A549 treated with GW870086 at 1 μM for 4 hours (cell line): Measurements from ENCODE around the gene ANKRD52. TPM values are rescaled to one million over a fixed set of nuclear protein-coding genes. Genes with fewer than 3 reads are reported as not detected.

Experiments
- total RNA-seq: library from RNA; stranded (reverse); fragments of 200-300 nt; extraction: Qiagen RNA extraction; gene quantifications from 5 replicates; pipeline ENCODE4 v1.2.3, GENCODE V29; 2022; ENCODE audit warnings: low read depth

ANKRD52 gene
- total RNA-seq: 37.2 to 45.2 TPM (median 43.7 TPM) in 5 replicates

DNA sequence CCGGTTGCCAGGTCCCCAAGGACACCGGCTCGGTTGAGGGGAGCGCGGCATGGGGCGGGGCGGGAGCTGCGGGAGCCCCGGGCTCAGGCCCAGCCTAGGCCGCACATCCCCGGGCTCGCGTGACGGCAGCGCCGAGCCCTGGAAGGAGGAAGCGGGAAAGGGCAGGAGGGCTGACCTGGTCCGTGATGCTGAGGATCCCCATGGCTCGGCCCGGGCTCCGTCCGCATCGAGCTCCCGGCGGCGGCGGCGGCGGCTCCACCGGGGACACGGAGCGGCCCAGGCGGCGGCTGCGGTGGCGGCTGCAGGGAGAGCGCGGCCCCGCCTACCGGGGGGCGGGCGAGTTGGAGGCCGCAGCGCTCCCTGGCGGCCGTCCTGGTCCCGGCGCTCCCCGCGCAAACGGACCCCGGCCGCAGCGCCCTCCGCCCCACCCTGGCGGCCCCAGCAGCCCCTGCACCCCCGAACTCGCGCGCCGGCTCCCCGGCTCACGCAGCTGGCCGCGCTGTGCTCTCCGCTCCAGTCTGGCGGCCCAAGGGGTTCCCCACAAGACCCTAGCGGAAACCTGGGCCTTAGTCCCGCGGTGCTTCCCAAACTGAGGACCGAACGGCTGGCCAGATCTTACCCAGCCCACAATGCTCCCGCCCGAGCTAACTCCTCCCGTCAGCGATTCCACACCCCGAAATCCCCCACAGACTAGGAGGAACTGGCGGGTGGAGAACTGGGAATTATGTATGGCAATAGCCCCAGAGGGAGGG is at the start of gene ANKRD52:
TSS of gene ANKRD52 (minus strand) at position 317 of the 752 bp plus-strand sequence. CDS start at position 202, 115 bp downstream.

GRCh38 chr12:56299853-56300643 is 41.9 kb upstream of the ANKRD52 start, which contains the start of gene CS:
CS (minus strand) TSS chr12:56300330; CDS start chr12:56300201, 129 bp downstream.

DNA sequence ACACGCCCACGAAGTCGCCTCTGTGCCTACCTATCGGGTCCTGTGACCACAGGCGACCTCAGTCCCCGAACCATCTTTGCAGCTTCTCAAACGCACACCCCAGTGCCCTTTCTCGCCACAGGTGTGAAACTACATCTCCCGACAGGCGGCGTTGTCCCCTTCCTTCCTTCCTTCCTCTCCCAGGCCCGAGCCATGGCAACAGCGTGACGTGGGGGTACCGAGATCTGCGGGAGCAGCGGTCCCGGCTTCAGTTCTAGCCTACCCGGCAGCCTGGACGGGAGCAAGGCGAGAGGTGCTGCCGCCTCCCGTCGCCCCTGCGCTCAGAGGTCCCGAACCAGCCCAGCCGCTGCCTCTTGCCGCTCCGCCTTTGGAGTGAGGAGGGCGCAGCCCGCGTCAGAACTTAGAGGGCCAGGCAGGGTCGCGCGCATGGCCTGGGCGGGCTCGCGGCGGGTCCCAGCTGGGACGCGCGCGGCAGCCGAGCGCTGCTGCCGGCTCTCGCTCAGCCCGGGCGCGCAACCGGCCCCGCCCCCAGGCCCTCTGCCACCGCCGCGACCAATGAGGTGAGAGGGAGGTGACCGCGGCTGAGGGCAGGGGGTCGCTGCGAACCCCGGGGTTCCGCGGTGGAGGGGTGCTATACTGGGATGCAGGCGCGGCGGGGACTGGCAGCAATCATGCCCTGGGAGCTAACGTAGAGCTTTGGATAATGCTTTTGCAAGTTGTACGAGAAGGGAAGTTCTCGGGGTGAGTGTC is 8.7 kb upstream of the ANKRD52 start, which contains the start of gene COQ10A:
TSS of gene COQ10A (plus strand) at position 250 of the 750 bp plus-strand sequence. CDS start at position 427, 177 bp downstream.

GRCh38 chr12:56229916-56230431 is 28.2 kb downstream of the ANKRD52 start, which contains the start of gene SLC39A5:
SLC39A5 (plus strand) TSS chr12:56230051; CDS start chr12:56231275, 1,224 bp downstream.

DNA sequence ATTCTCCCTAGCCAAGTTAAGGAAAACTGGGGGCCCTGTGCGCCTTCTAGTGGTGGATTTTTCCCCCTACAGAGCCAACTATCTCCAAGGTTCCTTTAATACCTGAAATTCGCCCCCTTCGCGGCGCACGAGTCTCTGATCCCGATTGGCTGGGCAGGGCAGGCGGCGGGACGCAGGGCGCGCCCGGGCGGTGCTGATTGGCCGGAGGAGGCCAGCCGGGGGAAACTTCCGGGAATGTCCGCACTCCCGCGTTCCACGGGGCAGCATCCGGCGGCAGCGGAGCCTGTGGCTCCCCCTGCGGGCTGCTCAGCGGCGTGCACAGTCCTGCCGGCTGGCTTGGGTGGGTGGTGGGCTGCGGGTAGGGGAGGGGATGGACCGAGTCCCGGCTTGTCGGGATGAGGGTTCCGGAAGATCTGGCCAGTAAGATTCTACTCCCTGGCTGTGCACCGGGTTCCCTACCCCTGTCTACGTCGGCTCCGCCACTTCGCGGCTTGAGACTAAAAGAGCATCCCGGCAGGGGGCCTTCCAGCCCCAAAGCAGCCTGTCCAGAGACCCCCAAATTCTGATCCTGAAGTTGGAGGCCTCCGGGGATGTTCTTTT is 34.0 kb downstream of the ANKRD52 start, which contains the start of gene NABP2:
TSS of gene NABP2 (plus strand) at position 241 of the 600 bp plus-strand sequence. CDS start 515 bp downstream, outside the sequence.

DNA sequence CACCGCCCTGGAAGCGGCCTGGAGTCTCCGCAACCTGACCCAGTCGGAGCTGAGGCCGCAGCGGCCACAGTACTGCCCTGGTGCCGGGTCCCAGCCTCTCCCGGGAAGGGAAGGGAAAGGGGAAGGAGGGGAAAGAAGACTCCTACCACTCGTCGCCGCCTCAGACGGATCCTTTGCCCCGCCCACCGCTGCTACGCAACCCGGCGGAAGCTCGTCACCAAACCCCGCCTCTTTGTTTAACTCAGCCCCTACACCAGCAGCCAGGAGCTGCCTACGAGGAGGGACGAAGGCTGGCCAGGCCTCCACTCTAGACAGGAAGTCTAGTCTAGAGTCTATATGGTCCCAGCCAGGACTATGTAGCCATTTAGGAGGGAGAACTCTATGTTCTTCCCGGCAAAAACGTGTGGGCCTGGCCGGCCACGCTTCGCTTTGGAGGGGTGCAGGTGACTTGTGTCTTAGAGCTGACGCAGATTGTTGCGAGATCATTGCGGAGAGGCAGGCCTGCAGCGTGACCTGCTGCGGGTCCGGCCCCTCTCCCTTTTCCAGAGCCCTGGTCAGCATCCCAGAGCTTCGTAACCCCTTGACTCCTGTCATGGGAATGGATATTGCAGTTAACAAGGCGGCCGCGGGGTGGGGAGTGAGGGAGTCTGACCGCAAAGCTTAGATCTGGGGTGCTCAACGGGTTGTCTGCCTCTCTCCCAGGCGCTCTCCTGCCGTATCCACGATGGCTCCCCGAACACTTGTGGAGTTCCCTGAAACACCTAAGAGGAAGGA is 36.2 kb downstream of the ANKRD52 start, which contains the start of gene RNF41:
TSS of gene RNF41 (minus strand) at position 166 of the 774 bp plus-strand sequence. CDS start 7,875 bp downstream, outside the sequence.

DNA sequence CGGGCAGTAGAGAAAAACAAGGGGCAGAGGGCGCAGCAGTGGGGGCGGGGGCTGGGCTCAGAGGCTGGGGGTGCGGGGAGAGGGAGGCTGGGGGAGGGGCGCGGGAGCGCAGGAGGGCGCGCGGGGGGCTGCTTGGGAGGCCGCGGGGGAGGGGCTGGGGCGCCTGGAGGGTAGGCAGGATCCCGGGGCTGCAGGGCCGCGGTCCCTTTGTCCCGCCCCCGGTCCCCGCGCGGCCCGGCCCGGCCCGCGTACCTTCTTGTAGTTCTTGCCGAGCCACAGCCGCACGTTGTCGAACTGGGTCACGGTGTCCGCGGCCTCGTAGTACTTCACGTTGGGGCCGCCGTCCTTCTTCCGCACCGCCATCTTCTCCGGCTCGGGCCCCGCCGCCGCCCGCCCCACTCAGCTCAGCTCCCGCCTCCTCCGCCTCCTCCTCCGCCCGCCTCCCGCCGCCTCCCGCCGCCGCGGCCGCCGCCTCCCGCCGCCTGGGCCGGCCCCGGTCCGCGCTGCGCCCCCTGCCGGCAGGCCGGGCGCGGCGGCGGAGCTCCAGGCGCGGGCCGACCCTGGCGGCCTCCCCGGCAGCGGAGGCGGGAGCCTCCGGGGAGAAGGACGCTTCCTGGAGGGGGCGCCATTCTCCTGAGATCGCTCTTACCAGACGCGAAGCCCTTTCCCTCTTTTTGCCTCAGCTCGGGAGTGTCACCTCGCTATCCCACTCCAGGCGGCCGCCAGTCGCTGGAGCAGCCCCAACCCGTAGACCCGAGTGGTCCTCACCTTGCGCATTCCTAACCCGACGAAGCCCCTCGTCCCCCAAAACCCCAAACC is 68.9 kb downstream of the ANKRD52 start, which contains the start of gene SMARCC2:
TSS of gene SMARCC2 (minus strand) at position 385 of the 819 bp plus-strand sequence. CDS start at position 363, 22 bp downstream.

Other genes starting within 250 kb of the ANKRD52 start
- 1.7 to 3.9 TPM (median 2.9 TPM) in 5 replicates for gene IKZF4, start 237.3 kb downstream of the ANKRD52 start, total RNA-seq
- gene RPS26, start 216.5 kb downstream of the ANKRD52 start, total RNA-seq: 700 to 893 TPM (median 717 TPM) in 5 replicates
- 0.95 to 3.0 TPM (median 1.4 TPM) in 5 replicates for gene ERBB3, start 178.2 kb downstream of the ANKRD52 start, total RNA-seq
- 283 to 329 TPM (median 289 TPM) in 5 replicates for gene PA2G4, start 153.8 kb downstream of the ANKRD52 start, total RNA-seq
- gene RPL41, start 141.8 kb downstream of the ANKRD52 start, total RNA-seq: 5,218 to 5,761 TPM (median 5,566 TPM) in 5 replicates
- gene ZC3H10, start 140.1 kb downstream of the ANKRD52 start, total RNA-seq: 2.4 to 3.6 TPM (median 2.6 TPM) in 5 replicates
- 63.1 to 68.1 TPM (median 65.7 TPM) in 5 replicates for gene ESYT1, start 130.1 kb downstream of the ANKRD52 start, total RNA-seq
- gene MYL6B, start 105.8 kb downstream of the ANKRD52 start, total RNA-seq: 72.9 to 93.3 TPM (median 80.4 TPM) in 5 replicates
- 2,118 to 2,979 TPM (median 2,161 TPM) in 5 replicates for gene MYL6, start 100.0 kb downstream of the ANKRD52 start, total RNA-seq
- 27.3 to 35.8 TPM (median 34.5 TPM) in 5 replicates for gene SMARCC2, start 68.9 kb downstream of the ANKRD52 start, total RNA-seq
- 20.0 to 27.0 TPM (median 24.3 TPM) in 5 replicates for gene RNF41, start 36.5 kb downstream of the ANKRD52 start, total RNA-seq
- 53.0 to 66.2 TPM (median 57.4 TPM) in 5 replicates for gene NABP2, start 34.0 kb downstream of the ANKRD52 start, total RNA-seq
- gene SLC39A5, start 28.3 kb downstream of the ANKRD52 start, total RNA-seq: 0.34 TPM in 1 of 5 replicates, not detected in the others
- 16.2 to 17.4 TPM (median 17.0 TPM) in 5 replicates for gene COQ10A, start 8.6 kb upstream of the ANKRD52 start, total RNA-seq
- 153 to 169 TPM (median 159 TPM) in 5 replicates for gene CS, start 41.9 kb upstream of the ANKRD52 start, total RNA-seq
- 115 to 162 TPM (median 149 TPM) in 5 replicates for gene CNPY2, start 57.6 kb upstream of the ANKRD52 start, total RNA-seq
- gene PAN2, start 75.6 kb upstream of the ANKRD52 start, total RNA-seq: 13.1 to 19.3 TPM (median 15.9 TPM) in 5 replicates
- gene IL23A, start 80.5 kb upstream of the ANKRD52 start, total RNA-seq: 0.21 to 0.70 TPM (median 0.49 TPM) in 4 of 5 replicates, not detected in the other
- 9.8 to 13.2 TPM (median 11.6 TPM) in 5 replicates for gene STAT2, start 101.7 kb upstream of the ANKRD52 start, total RNA-seq
- not detected in 5 replicates for gene APOF, start 104.5 kb upstream of the ANKRD52 start, total RNA-seq
- gene TIMELESS, start 191.0 kb upstream of the ANKRD52 start, total RNA-seq: 32.5 to 39.5 TPM (median 35.5 TPM) in 5 replicates
- 0.14 TPM in 1 of 5 replicates, not detected in the others for gene MIP, start 196.3 kb upstream of the ANKRD52 start, total RNA-seq
- 1.7 to 2.0 TPM (median 1.9 TPM) in 5 replicates for gene SPRYD4, start 210.2 kb upstream of the ANKRD52 start, total RNA-seq
- gene GLS2, start 229.8 kb upstream of the ANKRD52 start, total RNA-seq: 0.08 to 0.37 TPM (median 0.31 TPM) in 4 of 5 replicates, not detected in the other